ENCODE results near the gene CNGB1.

CNGB1 gene

GRCh38 chr16:58002936-58003335, 32.0 kb upstream of the CNGB1 start:
- no peak for DNase-seq (ENCODE audit: low read depth, low spot score)
- no CpG with 5 or more reads among the region's 5 CpGs for WGBS (ENCODE audit: insufficient coverage, insufficient read length)
- no peak overlapping the region for H3K4me3 ChIP-seq (ENCODE audit: low read length)
- no peak overlapping the region for H3K27ac ChIP-seq (ENCODE audit: low read length)
- peaks cover 2% of the 10 kb centered on the region; the same call in 1 of the 2 replicates for H3K4me1 ChIP-seq (ENCODE audit: control insufficient read depth, insufficient read depth, low read length)
- peaks cover 1% of the 10 kb centered on the region for H3K36me3 ChIP-seq (ENCODE audit: control insufficient read depth, insufficient read depth, low read length)
- no peaks in the 10 kb centered on the region for H3K9me3 ChIP-seq (ENCODE audit: control insufficient read depth, insufficient read depth, low read length)
- H3K27me3 ChIP-seq (ENCODE audit: control insufficient read depth, insufficient read depth, low read length), result no peaks in the 10 kb centered on the region

DNA sequence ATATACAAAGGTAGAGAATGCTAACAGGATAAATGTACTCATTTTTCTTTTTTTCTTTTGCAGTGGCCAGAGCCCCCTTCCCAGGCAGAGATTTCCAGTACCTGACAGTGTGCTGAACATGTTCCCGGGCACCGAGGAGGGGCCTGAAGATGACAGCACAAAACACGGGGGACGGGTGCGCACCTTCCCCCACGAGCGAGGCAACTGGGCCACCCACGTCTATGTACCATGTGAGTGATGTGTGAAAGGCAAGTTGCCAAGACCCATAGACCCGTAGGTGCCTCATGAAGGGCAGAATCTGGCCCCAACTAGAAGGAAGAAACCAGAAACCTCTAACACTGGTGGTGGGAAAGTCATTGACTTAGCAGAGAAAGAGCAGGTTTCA, 31.5 kb upstream of the CNGB1 start:
- H3K4me1 ChIP-seq (ENCODE audit: control insufficient read depth, insufficient read depth, low read length), result peaks cover 2% of the 10 kb centered on the region; the same call in 1 of the 2 replicates
- no peaks in the 10 kb centered on the region for H3K27me3 ChIP-seq (ENCODE audit: control insufficient read depth, insufficient read depth, low read length)
- no peak for DNase-seq (ENCODE audit: low read depth, low spot score)
- no peak overlapping the region for H3K27ac ChIP-seq (ENCODE audit: low read length)
- H3K36me3 ChIP-seq (ENCODE audit: control insufficient read depth, insufficient read depth, low read length), result peaks cover 5% of the 10 kb centered on the region
- H3K4me3 ChIP-seq (ENCODE audit: low read length), result no peak overlapping the region
- WGBS (ENCODE audit: insufficient coverage, insufficient read length), result no CpG with 5 or more reads among the region's 9 CpGs
- no peaks in the 10 kb centered on the region for H3K9me3 ChIP-seq (ENCODE audit: control insufficient read depth, insufficient read depth, low read length)

DNA sequence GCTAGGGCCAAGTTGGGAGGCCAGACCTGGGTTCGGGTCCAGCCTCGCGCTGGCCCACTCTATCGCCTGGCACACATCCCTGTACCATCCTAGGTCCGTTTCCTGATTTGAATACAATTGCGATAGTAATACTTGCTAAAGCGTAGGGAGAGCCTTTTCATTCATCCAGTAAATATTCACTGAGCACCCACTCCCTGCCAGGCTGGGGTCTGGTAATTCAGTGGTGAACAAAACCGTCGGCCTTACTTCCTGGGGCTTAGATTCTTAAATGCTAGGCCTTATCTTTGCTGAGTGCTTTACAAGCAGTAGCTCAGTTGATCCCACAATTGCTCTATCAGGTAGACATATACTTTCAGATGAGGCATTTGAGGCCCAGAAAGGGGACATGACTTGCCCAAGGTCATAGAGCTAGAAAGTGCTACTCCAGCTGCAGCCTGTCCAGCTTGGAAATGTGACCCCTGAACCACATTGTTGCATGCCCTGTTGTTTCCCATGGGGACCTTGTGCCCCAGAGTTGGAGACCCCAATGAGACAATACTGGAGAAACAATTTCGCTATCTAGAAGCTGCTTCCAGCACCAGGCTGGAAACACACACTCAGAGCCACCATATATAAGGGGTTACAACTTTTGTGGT, 31.0 kb upstream of the CNGB1 start:
- DNase-seq (ENCODE audit: low read depth, low spot score), result no peak

GRCh38 chr16:58000706-58001676, 30.1 kb upstream of the CNGB1 start, which contains the start of gene USB1:
Gene USB1 (plus strand): TSS chr16:58001407. CDS start chr16:58001484, 77 bp downstream.
- Histone ChIP-seq H3K27ac (ENCODE audit: low read length) (no peak within 1 kb of the TSS), H3K4me1 (ENCODE audit: control insufficient read depth, insufficient read depth, low read length) (peaks cover 2% of the 10 kb centered on the region; the same call in 1 of the 2 replicates), H3K4me3 (ENCODE audit: low read length) (peak within 1 kb of the TSS; percentile 86; the same call in 1 of the 2 replicates), H3K9me3 (ENCODE audit: control insufficient read depth, insufficient read depth, low read length) (no peaks in the 10 kb centered on the region), H3K27me3 (ENCODE audit: control insufficient read depth, insufficient read depth, low read length) (no peaks in the 10 kb centered on the region), H3K36me3 (ENCODE audit: control insufficient read depth, insufficient read depth, low read length) (peaks cover 18% of the 10 kb centered on the region)
- WGBS (ENCODE audit: insufficient coverage, insufficient read length), result no CpG with 5 or more reads among the region's 81 CpGs
- no peak for DNase-seq (ENCODE audit: low read depth, low spot score)

More for the DNA sequence above, 31.0 kb upstream of the CNGB1 start:
- peaks cover 2% of the 10 kb centered on the region; the same call in 1 of the 2 replicates for H3K4me1 ChIP-seq (ENCODE audit: control insufficient read depth, insufficient read depth, low read length)
- H3K36me3 ChIP-seq (ENCODE audit: control insufficient read depth, insufficient read depth, low read length), result peaks cover 10% of the 10 kb centered on the region
- H3K27ac ChIP-seq (ENCODE audit: low read length), result no peak overlapping the region
- WGBS (ENCODE audit: insufficient coverage, insufficient read length), result no CpG with 5 or more reads among the region's 10 CpGs
- H3K27me3 ChIP-seq (ENCODE audit: control insufficient read depth, insufficient read depth, low read length), result no peaks in the 10 kb centered on the region
- no peaks in the 10 kb centered on the region for H3K9me3 ChIP-seq (ENCODE audit: control insufficient read depth, insufficient read depth, low read length)
- peak overlapping the region; percentile 86; the same call in 1 of the 2 replicates for H3K4me3 ChIP-seq (ENCODE audit: low read length)

DNA sequence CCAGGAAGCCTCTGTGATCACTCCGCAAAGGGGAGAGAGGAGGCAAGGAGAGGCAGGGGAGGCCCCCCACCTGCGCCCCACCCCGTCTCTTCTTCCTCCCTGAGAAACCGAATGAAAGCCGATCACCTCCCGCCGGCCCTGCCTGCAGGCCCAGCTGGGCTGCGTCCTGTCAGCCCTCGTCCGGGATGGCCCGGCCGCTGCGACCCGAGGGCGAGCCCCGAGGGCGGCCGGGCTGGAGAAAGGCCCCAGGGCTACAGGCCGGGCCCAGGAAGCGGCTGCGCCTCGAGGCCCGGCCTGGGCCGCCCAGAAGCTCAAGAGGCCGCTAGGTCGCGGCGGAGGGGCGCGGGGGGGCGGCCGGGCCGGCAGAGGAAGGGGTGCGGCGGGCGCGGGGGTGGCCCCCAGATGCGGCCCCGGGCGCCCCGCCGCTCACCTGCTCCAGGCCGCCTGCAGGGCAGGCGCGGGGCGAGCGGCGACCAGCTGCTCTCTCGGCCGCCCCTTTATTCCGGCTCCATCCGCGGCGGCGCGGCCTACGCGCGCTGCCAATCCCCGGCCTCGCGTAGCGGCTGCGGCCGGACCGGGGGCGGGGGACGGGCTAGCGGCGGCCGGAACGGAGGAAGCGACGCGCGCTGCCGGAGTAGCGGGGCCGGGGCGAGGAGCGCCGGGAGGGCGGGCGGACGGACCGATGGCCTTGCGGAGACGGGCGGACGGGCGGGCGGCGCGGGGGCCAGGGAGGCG, 29.2 kb upstream of the CNGB1 start, which contains the start of gene ZNF319:
ZNF319 (minus strand) TSS at position 702 of the 735 bp plus-strand sequence. CDS start 2,407 bp downstream, outside the sequence.
- peaks cover 2% of the 10 kb centered on the region; the same call in 1 of the 2 replicates for H3K4me1 ChIP-seq (ENCODE audit: control insufficient read depth, insufficient read depth, low read length)
- DNase-seq (ENCODE audit: low read depth, low spot score), result no peak
- no CpG with 5 or more reads among the region's 95 CpGs for WGBS (ENCODE audit: insufficient coverage, insufficient read length)
- peak within 1 kb of the TSS; percentile 86 for H3K4me3 ChIP-seq (ENCODE audit: low read length)
- no peaks in the 10 kb centered on the region for H3K9me3 ChIP-seq (ENCODE audit: control insufficient read depth, insufficient read depth, low read length)
- H3K27ac ChIP-seq (ENCODE audit: low read length), result no peak within 1 kb of the TSS
- no peaks in the 10 kb centered on the region for H3K27me3 ChIP-seq (ENCODE audit: control insufficient read depth, insufficient read depth, low read length)
- peaks cover 19% of the 10 kb centered on the region for H3K36me3 ChIP-seq (ENCODE audit: control insufficient read depth, insufficient read depth, low read length)

GRCh38 chr16:57999366-57999970, 28.5 kb upstream of the CNGB1 start:
- Histone ChIP-seq H3K9me3 (ENCODE audit: control insufficient read depth, insufficient read depth, low read length) (no peaks in the 10 kb centered on the region), H3K36me3 (ENCODE audit: control insufficient read depth, insufficient read depth, low read length) (peaks cover 19% of the 10 kb centered on the region), H3K4me1 (ENCODE audit: control insufficient read depth, insufficient read depth, low read length) (peaks cover 2% of the 10 kb centered on the region; the same call in 1 of the 2 replicates), H3K27ac (ENCODE audit: low read length) (no peak overlapping the region), H3K27me3 (ENCODE audit: control insufficient read depth, insufficient read depth, low read length) (no peaks in the 10 kb centered on the region), H3K4me3 (ENCODE audit: low read length) (peak overlapping the region; percentile 86; the same call in 1 of the 2 replicates)
- no CpG with 5 or more reads among the region's 6 CpGs for WGBS (ENCODE audit: insufficient coverage, insufficient read length)
- DNase-seq (ENCODE audit: low read depth, low spot score), result no peak

- H3K4me3 ChIP-seq (ENCODE audit: low read length), result no peak overlapping the region
- no peak for DNase-seq (ENCODE audit: low read depth, low spot score)
- whole genome bisulfite sequencing (ENCODE audit: insufficient coverage, insufficient read length), result no CpG with 5 or more reads among the region's 3 CpGs
- H3K36me3 ChIP-seq (ENCODE audit: control insufficient read depth, insufficient read depth, low read length), result peaks cover 20% of the 10 kb centered on the region
- H3K27me3 ChIP-seq (ENCODE audit: control insufficient read depth, insufficient read depth, low read length), result no peaks in the 10 kb centered on the region
- no peaks in the 10 kb centered on the region for H3K9me3 ChIP-seq (ENCODE audit: control insufficient read depth, insufficient read depth, low read length)
- H3K27ac ChIP-seq (ENCODE audit: low read length), result no peak overlapping the region
- peaks cover 2% of the 10 kb centered on the region; the same call in 1 of the 2 replicates for H3K4me1 ChIP-seq (ENCODE audit: control insufficient read depth, insufficient read depth, low read length)
These were observed 28.1 kb upstream of the CNGB1 start for GRCh38 chr16:57998992-57999365.

DNA sequence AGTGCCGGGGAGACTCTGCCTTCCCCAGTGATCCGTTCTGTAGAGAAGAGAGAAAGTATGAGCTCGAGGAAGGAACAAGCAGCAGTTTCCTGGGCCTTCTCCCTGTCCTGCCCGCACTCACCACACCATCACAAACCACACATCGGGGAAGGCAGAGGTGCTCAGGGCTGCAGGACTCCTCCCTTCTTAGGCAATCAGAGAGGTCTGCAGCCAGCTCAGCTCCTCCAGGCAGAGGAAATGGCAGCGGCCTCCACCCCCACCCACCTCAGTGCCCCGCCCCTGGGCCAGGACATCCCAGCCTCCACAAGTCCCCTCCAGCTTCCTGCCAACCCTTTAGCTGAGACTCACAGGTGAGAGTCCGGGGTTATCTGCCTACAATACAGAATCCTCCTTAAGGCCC, 27.6 kb upstream of the CNGB1 start:
- H3K4me3 ChIP-seq (ENCODE audit: low read length), result no peak overlapping the region
- H3K27ac ChIP-seq (ENCODE audit: low read length), result no peak overlapping the region
- no peaks in the 10 kb centered on the region for H3K9me3 ChIP-seq (ENCODE audit: control insufficient read depth, insufficient read depth, low read length)
- DNase-seq (ENCODE audit: low read depth, low spot score), result no peak
- H3K27me3 ChIP-seq (ENCODE audit: control insufficient read depth, insufficient read depth, low read length), result no peaks in the 10 kb centered on the region
- no CpG with 5 or more reads among the region's 8 CpGs for WGBS (ENCODE audit: insufficient coverage, insufficient read length)
- H3K4me1 ChIP-seq (ENCODE audit: control insufficient read depth, insufficient read depth, low read length), result peaks cover 2% of the 10 kb centered on the region; the same call in 1 of the 2 replicates
- H3K36me3 ChIP-seq (ENCODE audit: control insufficient read depth, insufficient read depth, low read length), result peaks cover 22% of the 10 kb centered on the region

- DNase-seq (ENCODE audit: low read depth, low spot score), result no peak
- Histone ChIP-seq H3K27me3 (ENCODE audit: control insufficient read depth, insufficient read depth, low read length) (no peaks in the 10 kb centered on the region), H3K4me1 (ENCODE audit: control insufficient read depth, insufficient read depth, low read length) (peaks cover 2% of the 10 kb centered on the region; the same call in 1 of the 2 replicates), H3K9me3 (ENCODE audit: control insufficient read depth, insufficient read depth, low read length) (no peaks in the 10 kb centered on the region), H3K27ac (ENCODE audit: low read length) (no peak overlapping the region), H3K4me3 (ENCODE audit: low read length) (no peak overlapping the region), H3K36me3 (ENCODE audit: control insufficient read depth, insufficient read depth, low read length) (peaks cover 22% of the 10 kb centered on the region; the same call in 1 of the 2 replicates)
- no CpG with 5 or more reads among the region's 36 CpGs for WGBS (ENCODE audit: insufficient coverage, insufficient read length)
These were observed 26.8 kb upstream of the CNGB1 start for GRCh38 chr16:57997528-57998265.

All from iPS DF 6.9 (cell line).